BE2C (cell line): ENCODE measurements around the gene HUS1.
"Not testable (repeated sequence)": the region's sequence is repeated elsewhere in the genome, so short reads cannot be mapped to it uniquely, and the experiment has no call there.

Source experiments
- DNase-seq: peaks from one replicate; pipeline ENCODE4 v3.0.0-alpha.2; 2020
- H3K27me3 ChIP-seq: fragments of 250-450 bp; sonication (Bioruptor Pico); 2 replicates; pipeline ENCODE4 v1.5.1; 2020; ENCODE audit warnings: mild to moderate bottlenecking
- H3K36me3 ChIP-seq: fragments of 250-450 bp; sonication (Bioruptor Pico); 2 replicates; pipeline ENCODE4 v1.5.1; 2020; ENCODE audit warnings: mild to moderate bottlenecking
- H3K4me1 ChIP-seq: fragments of 250-450 bp; sonication (Bioruptor Pico); 2 replicates; pipeline ENCODE4 v1.5.1; 2020
- H3K4me3 ChIP-seq: 2 replicates; pipeline ENCODE4 v1.5.1; 2011; ENCODE audit warnings: low read depth, low read length
- H3K9me3 ChIP-seq: fragments of 250-450 bp; sonication (Bioruptor Pico); 2 replicates; pipeline ENCODE4 v1.5.1; 2020
- TF ChIP-seq, protein P1 (sequence below): IDR thresholded peaks from 2 replicates; pipeline ENCODE4 v1.5.1; 2012; ENCODE audit warnings: mild to moderate bottlenecking, low read depth, low read length

Gene HUS1

DNA sequence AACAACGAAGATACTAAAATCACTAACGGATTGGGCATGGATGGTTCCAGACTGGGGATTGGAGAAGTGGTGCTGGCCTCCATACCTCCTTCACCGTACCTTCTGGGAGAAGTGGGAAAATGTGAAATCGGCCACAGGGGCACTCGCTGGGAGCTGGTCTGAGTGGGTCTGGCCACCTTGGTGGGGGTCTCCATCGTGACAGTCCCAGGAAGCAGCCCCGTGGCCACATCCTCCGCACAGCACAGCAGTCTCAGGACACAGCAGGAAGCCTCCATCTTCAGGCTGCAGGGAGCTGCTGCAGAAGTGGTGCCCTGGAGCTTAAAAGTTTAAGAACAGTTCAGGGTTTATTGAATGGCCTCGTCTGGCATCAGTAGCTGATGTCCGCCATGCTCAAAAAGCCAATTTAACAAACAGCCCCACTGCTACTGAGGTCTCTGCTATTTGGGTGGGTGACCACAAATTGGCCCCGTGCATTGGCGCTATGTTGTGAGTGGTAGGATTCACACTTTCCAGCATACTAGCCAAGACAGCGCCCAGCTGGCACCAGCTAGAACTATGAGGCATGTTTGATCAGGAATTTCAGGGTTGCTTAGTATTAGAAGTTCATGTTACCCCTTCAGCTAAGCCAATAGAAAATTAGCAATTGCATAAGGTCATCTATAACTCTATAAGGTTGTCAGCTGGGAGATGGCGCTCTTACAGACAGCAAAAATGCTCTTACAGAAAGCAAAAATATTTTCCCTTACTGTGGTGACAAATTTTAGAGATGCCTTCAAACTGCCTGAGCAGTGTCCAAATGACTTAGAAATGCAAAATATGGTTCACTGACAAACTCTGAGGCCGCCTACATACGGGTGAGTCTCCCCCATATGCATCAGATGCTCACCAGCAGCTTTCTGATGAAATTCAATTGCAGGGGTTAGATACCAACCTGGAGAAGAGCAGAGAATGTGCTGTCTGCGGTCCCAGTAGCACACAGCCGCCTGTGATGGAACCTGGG, 48.1 kb downstream of the HUS1 start:
- TF ChIP-seq, protein P1, sequence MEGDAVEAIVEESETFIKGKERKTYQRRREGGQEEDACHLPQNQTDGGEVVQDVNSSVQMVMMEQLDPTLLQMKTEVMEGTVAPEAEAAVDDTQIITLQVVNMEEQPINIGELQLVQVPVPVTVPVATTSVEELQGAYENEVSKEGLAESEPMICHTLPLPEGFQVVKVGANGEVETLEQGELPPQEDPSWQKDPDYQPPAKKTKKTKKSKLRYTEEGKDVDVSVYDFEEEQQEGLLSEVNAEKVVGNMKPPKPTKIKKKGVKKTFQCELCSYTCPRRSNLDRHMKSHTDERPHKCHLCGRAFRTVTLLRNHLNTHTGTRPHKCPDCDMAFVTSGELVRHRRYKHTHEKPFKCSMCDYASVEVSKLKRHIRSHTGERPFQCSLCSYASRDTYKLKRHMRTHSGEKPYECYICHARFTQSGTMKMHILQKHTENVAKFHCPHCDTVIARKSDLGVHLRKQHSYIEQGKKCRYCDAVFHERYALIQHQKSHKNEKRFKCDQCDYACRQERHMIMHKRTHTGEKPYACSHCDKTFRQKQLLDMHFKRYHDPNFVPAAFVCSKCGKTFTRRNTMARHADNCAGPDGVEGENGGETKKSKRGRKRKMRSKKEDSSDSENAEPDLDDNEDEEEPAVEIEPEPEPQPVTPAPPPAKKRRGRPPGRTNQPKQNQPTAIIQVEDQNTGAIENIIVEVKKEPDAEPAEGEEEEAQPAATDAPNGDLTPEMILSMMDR = no peak
- Histone ChIP-seq H3K9me3 (no peaks in the 10 kb centered on the region), H3K4me1 (no peaks in the 10 kb centered on the region), H3K4me3 (no peak overlapping the region), H3K27me3 (no peaks in the 10 kb centered on the region), H3K36me3 (no peaks in the 10 kb centered on the region)
- DNase-seq = no peak

DNA sequence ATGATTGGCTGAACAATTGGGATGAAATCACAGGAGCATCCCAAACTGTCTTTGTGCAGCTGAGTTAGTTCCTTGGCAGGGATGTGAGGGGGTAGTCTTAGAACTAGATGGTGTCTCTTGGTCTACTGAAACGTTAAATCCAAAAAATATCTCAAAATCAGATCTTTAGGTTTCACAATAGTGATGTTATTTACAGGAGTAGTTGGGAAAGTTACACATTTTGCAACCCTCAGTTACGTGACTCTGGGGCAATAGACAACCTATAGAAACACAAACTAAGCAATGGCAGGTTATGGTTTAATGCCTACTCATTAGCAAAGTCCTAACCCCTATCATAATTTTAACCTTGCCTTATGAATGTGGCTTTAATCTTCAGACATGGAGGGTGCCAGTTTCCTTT, 55.1 kb downstream of the HUS1 start:
- TF ChIP-seq, protein P1 = no peak
- Histone ChIP-seq H3K27me3 (no peaks in the 10 kb centered on the region), H3K9me3 (no peaks in the 10 kb centered on the region), H3K4me1 (no peaks in the 10 kb centered on the region), H3K4me3 (no peak overlapping the region), H3K36me3 (no peaks in the 10 kb centered on the region)
- no peak for DNase-seq

DNA sequence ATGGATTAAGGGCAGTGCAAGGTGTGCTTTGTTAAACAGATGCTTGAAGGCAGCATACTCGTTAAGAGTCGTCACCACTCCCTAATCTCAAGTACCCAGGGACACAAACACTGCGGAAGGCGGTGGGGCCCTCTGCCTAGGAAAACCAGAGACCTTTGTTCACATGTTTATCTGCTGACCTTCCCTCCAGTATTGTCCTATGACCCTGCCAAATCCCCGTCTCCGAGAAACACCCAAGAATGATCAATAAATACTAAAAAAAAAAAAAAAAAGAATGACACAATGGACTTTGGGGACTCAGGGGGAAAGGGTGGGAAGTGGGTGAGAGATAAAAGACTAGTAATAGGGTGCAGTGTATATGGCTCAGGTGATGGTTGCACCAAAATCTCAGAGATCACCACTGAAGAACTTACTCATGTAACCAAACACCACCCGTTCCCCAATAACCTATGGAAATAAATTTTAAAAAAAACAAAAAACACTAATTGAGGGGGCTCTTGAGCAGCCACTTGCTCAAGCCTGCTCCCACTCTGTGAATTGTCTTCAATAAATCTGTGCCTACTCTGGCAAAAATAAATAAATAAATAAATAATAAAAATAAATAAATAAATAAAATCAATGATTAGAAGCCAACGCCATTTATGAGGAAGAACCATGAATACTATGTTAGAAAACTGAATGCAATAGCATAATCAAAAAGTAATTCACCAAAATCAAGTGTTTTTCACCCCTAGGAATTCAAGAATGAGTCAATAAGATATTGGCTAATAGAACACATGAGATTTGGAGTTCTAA, 56.1 kb downstream of the HUS1 start:
- not testable (repeated sequence) for H3K36me3 ChIP-seq, DNase-seq, H3K9me3 ChIP-seq, H3K4me1 ChIP-seq, H3K27me3 ChIP-seq, H3K4me3 ChIP-seq

DNA sequence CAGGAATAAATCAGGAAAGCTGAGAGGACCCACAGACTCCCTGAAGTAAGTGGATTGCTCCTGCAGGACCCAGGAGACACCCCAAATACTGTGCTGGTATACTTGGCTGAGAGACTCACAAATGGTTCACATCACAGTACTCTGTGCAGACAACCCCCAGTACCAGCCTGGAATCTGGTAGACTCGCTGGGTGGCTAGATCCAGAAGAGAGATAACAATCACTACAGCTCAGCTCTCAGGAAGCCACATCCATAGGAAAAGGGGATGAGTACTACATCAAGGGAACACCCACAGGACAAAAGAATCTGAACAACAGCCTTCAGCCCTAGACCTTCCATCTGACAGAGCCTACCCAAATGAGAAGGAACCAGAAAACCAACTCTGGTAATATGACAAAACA, 62.9 kb downstream of the HUS1 start:
- H3K36me3 ChIP-seq, H3K27me3 ChIP-seq, H3K9me3 ChIP-seq, DNase-seq, H3K4me3 ChIP-seq, H3K4me1 ChIP-seq: not testable (repeated sequence)

DNA sequence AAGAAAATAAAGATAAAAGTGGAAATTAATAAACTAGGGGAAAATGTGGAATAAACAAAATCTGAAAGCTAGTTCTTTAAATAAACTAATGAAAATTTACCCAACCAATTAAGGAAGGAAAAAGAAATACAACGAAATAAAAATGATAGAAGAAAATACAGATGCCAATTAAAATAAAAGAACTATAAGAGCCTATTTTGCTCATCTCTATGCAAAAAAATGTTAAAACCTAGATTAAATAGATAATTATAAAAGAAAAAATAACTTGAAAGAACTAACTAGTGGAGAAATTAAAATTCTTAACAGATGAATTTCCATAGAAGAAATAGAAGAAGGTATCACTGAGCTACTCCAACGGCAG, 63.8 kb downstream of the HUS1 start:
- H3K4me1 ChIP-seq = no peaks in the 10 kb centered on the region
- H3K4me3 ChIP-seq = no peak overlapping the region
- H3K9me3 ChIP-seq = no peaks in the 10 kb centered on the region
- no peaks in the 10 kb centered on the region for H3K36me3 ChIP-seq
- no peak for DNase-seq
- TF ChIP-seq, protein P1 = no peak
- H3K27me3 ChIP-seq = no peaks in the 10 kb centered on the region

DNA sequence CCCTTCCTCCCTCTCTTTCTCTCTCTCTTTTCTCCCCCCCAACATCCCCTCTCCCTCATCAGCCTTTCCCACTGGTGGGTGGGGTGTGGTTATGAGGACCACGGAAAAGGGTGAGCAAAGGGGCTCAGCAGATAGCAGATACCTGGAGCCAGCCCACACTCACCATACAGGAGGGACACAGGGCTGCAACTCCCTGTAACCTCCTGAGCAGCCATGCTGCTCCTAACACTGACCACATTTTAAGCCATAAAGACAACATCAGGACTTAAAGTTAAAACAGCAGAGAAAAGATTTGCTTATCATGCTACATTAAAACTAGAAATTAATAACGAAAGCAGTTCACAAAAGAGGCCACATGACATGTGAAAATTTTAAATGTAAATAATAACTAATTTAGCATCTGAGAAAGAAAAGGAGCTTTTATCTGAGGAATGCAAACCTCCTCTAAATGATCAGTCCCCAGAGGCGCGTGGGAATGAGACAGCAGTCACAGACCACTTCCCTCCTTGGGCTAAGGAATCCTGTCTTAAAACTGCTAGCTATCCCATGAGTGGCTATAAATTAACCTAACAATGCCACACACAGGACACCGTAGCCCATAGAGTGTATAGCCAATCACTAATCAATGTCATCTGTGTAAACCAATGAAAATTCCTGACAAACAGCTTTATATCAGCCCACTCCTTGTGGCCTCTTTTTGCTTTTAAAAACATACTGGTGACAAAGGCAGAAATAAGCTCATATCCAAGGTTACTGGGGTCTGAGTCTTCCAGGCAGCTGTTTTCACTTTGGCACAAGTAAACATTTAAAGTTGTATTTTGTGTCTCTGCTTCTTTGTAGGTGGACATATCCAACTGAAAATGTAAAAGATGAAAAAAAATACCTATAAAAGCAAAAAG, 64.4 kb downstream of the HUS1 start:
- H3K9me3 ChIP-seq = no peaks in the 10 kb centered on the region
- H3K4me1 ChIP-seq = no peaks in the 10 kb centered on the region
- H3K4me3 ChIP-seq = no peak overlapping the region
- H3K27me3 ChIP-seq = no peaks in the 10 kb centered on the region
- no peak for DNase-seq
- TF ChIP-seq, protein P1 = no peak
- no peaks in the 10 kb centered on the region for H3K36me3 ChIP-seq
